Ramos (cell line): ENCODE measurements around the gene AGBL3.
"Not testable (repeated sequence)": the region's sequence is repeated elsewhere in the genome, so short reads cannot be mapped to it uniquely, and the experiment has no call there.

Experiments
- in situ Hi-C: fragments of 300-500 bp; cut with MboI; formaldehyde crosslinking; loops from one replicate; pipeline ENCODE4 v1.14.3; 2022; ENCODE audit warnings: low sequenced_read_pairs; ENCODE audit not compliant: unreplicated experiment

AGBL3 gene

DNA sequence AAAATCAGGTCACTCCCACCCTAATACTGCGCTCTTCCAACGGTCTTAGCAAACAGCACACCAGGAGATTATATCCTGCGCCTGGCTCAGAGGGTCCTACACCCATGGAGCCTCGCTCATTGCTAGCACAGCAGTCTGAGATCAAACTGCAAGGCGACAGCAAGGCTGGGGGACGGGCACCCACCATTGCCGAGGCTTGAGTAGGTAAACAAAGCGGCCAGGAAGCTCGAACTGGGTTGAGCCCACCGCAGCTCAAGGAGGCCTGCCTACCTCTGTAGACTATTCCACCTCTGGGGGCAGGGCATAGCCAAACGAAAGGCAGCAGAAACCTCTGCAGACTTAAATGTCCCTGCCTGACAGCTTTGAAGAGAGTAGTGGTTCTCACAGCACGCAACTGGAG lies 80.7 kb downstream of the AGBL3 start:
- in situ Hi-C loops, result not testable (repeated sequence)

DNA sequence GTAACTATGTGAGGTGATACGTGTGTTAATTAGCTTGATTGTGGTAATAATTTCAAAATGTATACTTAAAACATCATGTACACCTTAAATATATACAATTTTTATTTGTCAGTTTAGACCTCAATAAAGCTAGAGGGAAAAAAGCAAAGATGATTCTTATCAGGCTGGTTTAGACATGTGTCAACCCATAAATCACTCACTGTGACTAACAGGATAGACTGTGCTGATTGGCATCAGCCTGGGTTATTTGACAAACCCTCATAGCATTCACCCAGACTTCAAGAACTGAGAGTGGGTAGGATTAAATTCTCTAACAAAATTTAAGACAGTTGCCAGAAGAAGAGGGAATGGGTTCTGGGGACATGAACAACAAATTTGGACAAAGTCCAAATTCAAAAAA lies 87.8 kb downstream of the AGBL3 start:
- in situ Hi-C loops, result no loop called here

DNA sequence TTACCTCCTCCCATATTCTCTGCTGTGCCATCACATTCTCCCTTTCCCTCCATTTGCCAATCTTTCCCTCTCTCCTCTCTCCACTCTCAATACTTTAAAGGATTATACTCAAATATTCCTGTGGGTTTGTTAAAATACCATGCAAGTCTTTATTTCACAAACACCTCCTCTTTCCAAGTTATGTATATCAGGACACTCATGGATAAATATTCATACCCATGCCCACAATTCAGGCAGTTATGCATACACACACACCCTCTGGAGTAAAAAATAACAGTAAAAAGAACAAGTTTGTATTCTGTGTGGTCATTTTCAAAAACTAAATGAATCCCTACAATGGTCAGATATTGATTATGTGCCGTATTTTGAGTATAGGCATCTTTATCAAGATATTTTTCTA lies 88.2 kb downstream of the AGBL3 start:
- in situ Hi-C loops, result no loop called here

DNA sequence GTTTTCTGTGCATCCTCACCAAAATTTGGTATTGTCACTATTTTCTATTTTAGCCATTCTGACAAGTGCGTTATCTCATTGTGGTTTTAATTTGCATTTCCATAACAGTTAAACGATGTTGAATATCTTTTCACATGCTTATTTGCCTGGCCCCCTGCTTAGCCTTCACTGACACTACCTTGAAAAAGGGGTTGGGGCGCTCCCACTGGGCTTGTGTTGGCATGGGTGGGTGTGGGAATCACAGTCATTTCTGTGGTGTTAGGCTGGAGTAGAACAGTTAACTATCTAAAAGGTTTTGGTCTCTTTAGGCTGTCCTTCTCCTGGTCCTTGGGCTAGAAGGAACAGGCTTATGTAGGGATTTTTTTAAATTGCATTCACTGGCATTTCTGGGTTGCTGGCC lies 89.4 kb downstream of the AGBL3 start:
- in situ Hi-C loops, result no loop called here

DNA sequence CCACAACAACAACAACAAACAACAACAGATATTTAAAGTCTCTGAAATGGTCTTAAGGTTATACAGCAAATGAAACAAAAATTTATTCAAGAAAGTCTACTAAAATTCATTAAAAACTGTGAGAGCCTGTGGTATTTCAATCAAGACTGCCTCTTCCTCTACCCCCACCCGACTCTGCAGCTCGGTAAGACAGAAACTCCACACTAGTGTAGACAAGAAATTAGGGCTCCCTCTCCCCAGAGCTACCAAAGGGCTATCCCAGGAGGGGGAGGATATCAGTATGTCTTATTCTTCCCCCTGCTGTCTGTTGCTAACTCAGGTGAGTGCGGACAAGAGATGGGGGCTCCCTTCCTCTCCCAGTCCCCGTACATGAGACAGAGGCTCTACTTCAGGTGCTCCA lies 90.6 kb downstream of the AGBL3 start:
- in situ Hi-C loops, result no loop called here

DNA sequence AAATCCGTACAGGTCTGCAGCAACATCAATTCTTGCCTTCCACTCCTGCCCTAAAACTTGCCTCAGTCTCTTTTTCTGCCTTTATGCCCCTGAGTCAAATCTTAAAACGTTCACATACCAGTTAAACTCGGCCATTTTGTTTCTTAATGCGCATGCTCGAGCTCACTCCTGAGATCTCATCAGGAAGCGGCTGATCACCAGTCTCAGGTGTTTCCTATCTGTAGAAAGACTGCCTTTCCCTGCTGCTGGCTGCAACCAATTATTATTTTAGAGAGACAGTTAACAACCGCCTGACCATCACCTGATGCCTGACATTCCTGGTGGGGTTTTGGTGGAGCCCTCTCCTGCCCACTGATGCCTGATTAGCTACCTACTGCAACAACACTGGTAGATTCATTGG lies 91.3 kb downstream of the AGBL3 start:
- in situ Hi-C loops, result no loop called here

DNA sequence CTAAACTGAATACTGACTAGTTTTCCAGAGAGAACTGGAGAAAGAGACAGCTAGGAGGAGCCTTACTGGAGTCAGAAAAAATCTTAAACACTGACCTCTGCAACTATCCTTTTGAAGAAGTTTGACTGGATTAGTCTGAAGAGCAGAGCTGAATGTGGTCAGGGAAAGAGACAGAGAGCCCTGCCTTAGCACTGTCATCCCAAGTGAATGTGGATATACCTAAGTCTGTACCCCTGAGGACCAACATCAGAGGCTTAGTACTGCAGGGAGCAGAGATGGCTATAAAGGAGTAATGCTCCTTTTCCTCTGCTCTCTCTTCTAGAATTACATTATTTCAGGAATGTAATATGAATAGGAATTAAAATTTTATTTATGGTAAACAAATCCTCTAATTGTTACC lies 91.7 kb downstream of the AGBL3 start:
- in situ Hi-C loops, result no loop called here

DNA sequence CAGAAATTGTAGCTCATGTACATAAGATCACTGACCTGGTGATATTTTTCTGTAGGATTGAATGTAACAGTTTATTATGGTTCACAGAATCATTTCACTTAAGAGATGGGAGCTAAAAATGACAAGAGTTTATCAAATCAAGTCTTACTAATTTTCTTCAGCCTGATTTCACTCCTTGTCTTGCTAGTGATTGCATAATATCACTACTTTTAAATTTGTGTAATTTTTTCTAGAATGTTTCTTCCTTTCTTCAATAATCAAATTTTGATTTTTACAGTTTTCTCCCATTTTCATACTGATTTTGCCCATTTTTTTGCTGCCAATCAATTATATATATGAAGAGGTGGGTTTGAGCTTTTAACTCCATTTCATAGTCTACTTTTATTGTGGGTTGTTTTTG lies 92.8 kb downstream of the AGBL3 start:
- in situ Hi-C loops, result no loop called here

DNA sequence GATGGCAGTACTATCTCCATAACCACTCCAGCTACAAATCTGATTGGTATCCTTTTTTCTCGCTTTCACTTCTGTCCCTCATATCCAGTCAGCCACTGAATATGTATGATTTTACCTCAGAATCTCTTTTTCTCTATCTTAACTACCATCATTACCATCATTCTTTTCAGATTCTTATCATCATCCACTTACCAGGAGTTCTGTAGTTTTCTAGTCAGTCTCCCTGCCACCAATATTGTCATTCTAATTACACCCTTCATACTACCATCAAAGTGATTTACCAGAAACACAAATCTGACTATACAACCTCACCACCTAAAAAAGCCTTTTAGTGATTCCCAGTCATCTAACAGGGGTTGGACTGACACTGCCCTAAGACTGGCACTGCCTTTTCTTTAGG lies 96.7 kb downstream of the AGBL3 start:
- in situ Hi-C loops, result no loop called here

DNA sequence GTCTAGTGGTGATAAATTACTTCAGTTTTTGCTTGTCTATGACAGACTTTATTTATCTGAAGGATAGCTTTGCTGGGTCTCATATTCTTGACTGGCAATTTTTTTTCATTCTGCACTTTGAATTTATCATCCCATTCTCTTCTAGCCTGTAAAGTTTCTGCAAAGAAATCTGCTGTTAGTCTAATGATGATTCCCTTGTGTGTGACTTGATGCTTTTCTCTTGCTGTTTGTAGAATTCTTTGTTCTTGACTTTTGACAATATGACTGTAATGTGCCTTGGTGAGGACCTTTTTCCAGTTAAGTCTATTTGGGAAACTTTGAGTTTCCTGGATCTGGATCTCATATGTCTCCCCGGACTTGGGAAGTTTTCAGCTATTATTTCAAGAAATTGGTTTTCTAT lies 102.3 kb downstream of the AGBL3 start:
- in situ Hi-C loops, result no loop called here

DNA sequence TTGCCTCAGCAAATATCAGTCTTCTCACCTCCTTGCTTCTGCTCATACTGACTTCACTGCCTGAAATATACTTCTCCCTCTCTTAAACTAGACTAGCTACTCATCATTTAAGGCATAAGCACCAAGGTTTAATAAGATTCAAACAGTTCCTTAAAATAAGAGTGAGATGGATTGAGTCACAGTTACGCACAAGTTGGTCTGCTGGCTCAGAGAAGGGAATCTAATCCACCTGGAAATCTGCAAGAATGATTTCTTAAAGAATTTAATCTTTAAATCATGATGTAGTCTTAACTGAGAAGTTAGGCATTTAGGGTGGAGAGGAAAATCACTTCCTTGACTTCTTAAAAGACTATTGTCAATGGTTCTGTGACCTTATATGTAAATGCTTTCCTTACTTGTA lies 105.4 kb downstream of the AGBL3 start:
- in situ Hi-C loops, result no loop called here

DNA sequence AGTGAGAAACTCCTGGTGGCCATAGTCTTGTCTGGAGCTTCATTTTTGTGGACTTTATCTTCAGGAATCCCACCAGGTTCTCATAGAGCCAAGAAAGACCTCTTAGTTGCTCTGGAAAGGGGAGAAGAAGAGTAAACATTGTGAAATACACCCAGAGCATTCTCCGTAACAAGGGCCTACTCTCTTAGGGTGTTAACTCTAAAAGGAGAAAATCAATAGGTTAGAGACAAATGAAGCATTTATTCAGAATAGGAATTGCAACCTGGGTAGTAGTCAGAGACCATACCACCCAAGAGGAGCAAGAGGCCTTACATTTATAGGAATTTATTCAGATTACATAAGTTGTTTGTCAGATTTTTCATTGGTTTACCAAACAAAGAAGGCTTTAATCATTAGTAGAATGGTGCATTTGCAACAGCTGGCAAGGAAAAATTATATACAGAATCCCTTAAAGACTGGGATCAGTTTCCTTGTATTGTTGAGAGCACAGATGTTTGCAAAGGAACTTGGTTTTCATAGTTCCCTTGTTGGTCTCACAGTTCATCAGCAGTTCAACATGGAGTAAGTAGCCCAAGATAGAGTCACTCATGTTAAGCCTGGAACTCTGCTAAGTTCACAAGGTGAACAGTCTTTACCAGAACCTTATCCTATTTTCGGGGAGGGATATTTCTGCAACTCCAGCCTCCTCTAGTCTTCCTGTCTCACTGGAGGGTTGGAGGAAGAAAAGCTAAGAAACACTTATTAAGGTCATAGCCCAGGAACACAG lies 108.3 kb downstream of the AGBL3 start:
- in situ Hi-C loops, result no loop called here

DNA sequence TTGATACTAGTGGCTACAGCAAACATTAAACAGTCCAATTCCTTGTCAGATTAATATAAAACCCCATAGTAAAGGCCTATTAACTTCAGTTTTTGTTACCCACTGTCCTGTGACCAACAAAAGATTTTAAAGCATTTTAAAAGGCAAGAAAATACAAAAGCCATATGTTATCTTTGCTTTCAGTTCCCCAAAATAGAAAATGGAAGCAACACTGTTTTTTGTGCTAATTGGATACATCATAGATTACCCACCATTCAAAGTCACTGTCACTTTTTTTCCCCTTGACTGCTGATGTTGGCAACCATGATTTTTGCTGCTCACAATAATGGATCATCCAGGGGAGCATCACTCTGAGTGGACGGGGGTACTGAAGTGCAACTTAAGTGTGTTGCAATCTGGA lies 109.1 kb downstream of the AGBL3 start:
- in situ Hi-C loops, result no loop called here

DNA sequence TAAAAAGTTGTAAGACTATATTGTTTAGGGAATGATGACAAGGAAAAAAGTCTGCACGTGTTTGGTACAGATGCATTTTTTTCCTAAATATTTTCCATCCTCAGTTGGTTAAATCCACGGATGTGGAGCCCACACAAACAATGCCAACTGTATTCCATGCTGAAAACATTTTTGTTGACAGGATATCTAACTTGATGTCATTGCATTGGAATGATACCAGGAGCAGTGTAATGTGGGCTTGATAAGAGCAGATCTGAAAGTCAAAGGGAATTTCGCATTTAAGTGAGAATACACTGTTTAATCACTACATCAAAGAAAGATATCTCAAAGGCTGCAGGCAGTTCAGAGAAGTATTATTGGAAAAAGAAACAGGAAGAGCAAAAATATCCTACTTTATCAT lies 112.1 kb downstream of the AGBL3 start:
- in situ Hi-C loops, result no loop called here

DNA sequence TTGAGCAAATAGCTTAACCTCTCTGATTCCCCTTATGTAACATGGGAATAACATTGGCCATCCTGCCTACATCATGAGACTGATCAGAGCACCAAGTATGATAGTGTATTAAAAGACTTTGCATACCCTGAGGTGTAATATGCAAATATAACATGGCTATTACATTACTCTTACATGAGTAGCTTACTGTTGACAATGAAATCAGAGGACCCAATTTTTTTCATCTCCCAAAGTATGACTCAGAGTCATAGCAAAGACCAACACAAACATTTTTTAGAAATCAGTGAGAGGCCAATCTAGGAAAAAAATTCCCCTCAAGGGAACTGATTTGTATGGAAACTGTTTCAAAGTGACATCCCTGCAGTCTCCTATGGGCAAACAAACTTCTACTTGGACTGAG lies 114.5 kb downstream of the AGBL3 start:
- in situ Hi-C loops, result no loop called here

DNA sequence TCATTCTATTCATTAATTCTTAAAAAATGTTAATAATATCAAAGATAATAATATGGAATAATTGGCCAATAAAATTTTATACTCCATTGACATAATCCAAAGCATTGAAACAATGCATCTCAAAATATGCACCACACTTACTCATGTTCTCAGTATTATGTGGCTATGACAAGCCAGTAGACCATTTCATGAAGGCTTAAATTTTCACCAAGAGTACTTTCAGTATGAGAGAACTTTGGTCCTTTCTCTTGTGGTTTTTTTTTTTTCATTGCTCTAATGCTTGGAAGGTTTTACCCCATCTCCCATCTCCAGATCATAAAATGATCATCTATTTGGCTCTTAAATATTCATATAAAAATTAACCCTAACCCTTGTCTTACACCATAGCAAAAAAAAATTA lies 116.1 kb downstream of the AGBL3 start:
- in situ Hi-C loops, result no loop called here

DNA sequence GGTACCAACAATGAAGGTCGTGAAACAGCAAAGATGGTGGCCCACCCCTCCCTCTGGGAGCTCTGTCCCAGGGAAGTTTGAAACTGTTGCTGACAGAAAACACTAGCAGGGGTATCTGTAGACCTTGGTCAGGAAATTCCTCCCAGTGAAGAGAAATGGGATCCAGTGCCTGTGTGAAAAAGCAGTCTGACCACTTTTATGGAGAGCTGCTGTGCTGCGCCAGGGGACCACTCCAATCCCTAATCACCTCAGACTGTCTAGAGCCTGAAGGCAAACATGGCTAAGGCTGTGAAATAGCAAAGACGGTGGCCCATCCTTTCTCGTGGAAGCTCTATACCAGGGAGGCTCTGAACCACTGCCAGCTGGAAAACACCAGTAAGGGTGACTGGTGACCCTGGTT lies 123.3 kb downstream of the AGBL3 start:
- in situ Hi-C loops, result no loop called here

DNA sequence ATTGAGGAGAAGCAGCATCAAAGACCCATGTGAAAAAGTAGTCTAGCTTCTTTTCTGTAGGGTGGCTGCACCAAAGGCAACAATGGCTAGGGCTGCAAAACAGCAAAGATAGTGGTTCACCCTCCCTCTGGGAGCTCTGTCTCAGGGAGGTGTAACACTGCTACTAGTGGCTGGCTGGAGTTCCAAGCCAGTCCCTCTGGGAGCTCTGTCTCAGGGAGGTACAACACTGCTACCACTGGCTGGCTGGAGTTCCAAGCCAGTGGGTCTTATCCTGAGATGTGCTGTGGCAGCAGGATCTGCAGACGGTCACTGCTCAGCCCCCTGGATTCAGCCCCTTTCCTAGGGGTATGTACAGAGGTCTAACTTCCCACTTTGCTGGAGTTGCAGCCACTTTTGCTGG lies 123.7 kb downstream of the AGBL3 start:
- in situ Hi-C loops, result no loop called here

DNA sequence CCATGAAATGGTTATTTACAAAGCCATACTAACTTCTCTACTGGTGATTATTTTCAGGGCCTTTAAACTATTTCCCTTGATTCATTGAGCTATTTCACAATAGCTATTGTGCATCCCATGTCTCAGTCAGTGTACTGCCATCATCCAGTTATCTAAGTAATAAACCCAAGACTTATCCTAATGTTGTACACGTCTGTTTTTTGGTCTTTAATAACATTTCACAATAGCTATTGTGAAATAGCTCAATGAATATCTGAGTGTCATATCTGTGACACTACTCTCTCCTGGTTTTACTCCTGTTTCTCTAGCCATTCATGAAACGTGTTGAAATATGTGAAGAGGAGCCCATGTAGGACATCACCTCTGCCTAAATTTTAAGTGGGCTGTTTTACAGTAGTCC lies 125.1 kb downstream of the AGBL3 start:
- in situ Hi-C loops, result no loop called here

DNA sequence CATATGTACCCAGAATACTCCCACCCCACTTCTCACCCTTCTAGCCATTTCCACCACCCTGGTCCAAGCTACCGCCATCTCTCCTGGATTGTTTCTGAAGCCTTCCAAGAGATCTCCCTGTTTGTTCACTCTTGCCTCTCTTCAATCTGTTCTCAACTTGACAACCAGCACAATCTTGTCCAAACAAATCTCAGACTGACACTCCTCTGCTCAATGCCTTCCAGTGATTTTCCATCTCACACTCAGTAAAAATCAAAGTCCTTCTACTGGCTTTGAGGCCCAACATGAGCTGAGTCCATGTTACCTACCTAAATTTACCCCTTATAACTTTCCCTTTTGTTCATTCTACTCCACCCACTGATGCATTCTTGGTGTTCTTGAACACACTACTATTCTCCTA lies 128.3 kb downstream of the AGBL3 start:
- in situ Hi-C loops, result no loop called here

DNA sequence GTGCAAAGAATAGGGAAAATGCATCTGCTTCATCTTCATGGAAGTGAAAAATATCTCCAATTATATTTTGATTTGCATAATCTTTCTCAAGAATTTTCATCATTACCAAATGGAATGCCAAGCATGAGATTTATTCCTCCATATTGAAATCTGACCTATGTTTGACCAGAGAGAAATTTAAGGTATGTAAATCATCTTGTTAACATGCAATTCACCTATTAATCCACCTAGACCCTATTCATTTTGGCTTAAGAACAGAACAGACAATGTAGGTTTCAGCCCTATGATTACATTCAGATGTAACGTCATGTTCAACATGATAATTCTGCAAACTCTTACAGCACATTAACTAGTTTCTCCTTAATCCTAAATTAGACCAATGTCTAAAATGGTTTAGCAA lies 130.8 kb downstream of the AGBL3 start:
- in situ Hi-C loops, result no loop called here

DNA sequence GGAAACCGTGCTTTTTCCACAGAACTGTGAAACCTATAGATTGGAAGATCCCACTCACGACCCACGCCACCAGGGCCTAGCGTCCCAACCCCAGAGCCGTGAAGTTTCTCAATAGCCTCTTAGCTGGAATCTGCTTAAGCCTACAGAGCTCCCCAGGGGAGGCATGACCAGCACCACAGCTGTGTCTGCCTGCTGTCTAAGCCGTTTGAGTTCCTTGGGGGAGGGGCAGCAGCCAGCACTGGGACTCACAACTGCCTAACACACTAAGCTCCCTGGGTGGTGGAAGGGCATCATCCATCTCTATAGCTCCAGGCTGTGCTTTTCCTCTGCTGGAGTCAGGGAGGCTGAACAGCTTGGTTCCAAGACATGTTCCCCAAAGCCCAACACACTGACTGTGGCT lies 135.6 kb downstream of the AGBL3 start:
- in situ Hi-C loops, result no loop called here

DNA sequence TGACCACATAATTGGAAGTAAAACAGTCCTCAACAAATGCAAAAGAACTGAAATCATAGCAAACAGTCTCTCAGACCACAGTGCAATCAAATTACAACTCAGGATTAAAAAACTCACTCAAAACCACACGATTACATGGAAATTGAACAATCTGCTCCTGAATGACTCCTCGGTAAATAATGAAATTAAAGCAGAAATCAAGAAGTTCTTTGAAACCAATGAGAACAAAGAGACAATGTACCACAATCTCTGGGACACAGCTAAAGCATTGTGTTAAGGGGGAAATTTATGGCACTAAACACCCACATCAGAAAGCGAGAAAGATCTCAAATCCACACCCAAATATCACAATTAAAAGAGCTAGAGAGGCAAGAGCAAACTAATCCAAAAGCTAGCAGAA lies 138.3 kb downstream of the AGBL3 start:
- in situ Hi-C loops, result not testable (repeated sequence)
